HCT116 (cell line): Measurements from ENCODE around the gene EIF4E2.

Source experiments
- CTCF ChIP-seq, 3 experiments: fragments of 200-600 bp in 1 of 3; sonication (generic) in 1 of 3; IDR thresholded peaks in 2 of 3; conservative IDR thresholded peaks in 1 of 3; 2 replicates each; pipeline ENCODE4 v1.5.1; 2012 to 2017; ENCODE audit warnings: low read depth in 2 of 3, low read length in 2 of 3, antibody characterized with exemption in 1 of 3, borderline replicate concordance in 1 of 3, control low read depth in 1 of 3, mild to moderate bottlenecking in 1 of 3, mixed read lengths in 1 of 3, mixed run types in 1 of 3, moderate library complexity in 1 of 3; ENCODE audit not compliant: insufficient read depth in 1 of 3
- EZH2 ChIP-seq: fragments of 200-600 bp; sonication (generic); IDR thresholded peaks from 2 replicates; pipeline ENCODE4 v1.6.1; 2017; ENCODE audit warnings: antibody characterized with exemption, mixed run types

DNA sequence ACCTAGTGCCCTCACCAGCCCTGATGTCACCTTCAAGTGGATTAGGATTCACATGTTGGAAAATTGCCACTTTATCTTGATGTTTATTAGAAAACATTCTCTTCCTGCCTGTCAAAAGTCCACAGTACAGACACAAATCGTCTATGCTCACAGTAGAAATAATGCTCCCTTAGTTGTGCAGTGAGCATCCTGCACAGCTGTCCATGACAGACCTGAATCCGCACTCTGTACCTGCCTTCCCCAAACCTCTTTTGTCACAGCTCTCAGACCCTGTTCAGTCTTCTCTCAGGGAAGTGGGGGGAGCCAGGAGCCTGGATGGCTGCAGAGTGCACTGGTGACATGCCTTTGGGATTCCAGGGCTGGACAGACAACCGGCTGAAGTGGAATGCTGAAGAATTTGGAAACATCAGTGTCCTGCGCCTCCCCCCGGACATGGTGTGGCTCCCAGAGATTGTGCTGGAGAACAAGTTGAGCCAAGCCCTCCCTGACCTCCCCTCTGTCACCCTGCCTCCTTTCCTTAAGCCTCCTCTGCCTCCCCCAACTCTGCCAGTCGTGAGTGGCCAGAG, 22.5 kb upstream of the EIF4E2 start:
- TF ChIP-seq CTCF (IDR thresholded peaks at IDR 0.05 in 2 of 3, conservative IDR thresholded peaks at IDR 0.05 in 1 of 3; ENCODE audit: borderline replicate concordance in 1 of 3, insufficient read depth in 1 of 3, low read depth in 2 of 3, low read length in 2 of 3) (no peak), EZH2 (no peak)
